ENCODE measurements around the gene PADI1. TPM values are rescaled to one million over a fixed set of nuclear protein-coding genes. Genes with fewer than 3 reads are reported as not detected.

PADI1 gene
- total and polyA plus RNA-seq, 12 donors = 0.06 to 0.10 (median 0.08) TPM; not detected in 9

- intact Hi-C loops (cut with DNase I) = no loop called here
- WGBS, 4 donors = 63 to 73% (median 68%) methylated on average over 13 of the region's 13 CpGs
- Histone ChIP-seq H3K4me3 (no peak overlapping the region), H3K27ac (no peak overlapping the region), H3K36me3 (replicated peaks in 1 of 2) (no peaks in the 10 kb centered on the region), H3K27me3 (peaks cover 25% of the 10 kb centered on the region), H3K4me1 (replicated peaks in 1 of 2) (no peaks in the 10 kb centered on the region), H3K9me3 (replicated peaks in 1 of 3) (no peaks in the 10 kb centered on the region)
- no peak for DNase-seq
- no peak for TF ChIP-seq CTCF (IDR thresholded peaks at IDR 0.05)
- no peak for TF ChIP-seq POLR2A (IDR thresholded peaks at IDR 0.05)
These were observed 8.3 kb downstream of the PADI1 start for GRCh38 chr1:17213148-17213781.

- no peaks in the 10 kb centered on the region for H3K36me3 ChIP-seq (replicated peaks in 1 of 2)
- no peaks in the 10 kb centered on the region for H3K9me3 ChIP-seq (replicated peaks in 1 of 3)
- intact Hi-C loops (cut with DNase I) = no loop called here
- no peak for DNase-seq
- no peaks in the 10 kb centered on the region for H3K4me1 ChIP-seq (replicated peaks in 1 of 2)
- no peak overlapping the region for H3K27ac ChIP-seq
- no peak for TF ChIP-seq POLR2A (IDR thresholded peaks at IDR 0.05)
- TF ChIP-seq CTCF (IDR thresholded peaks at IDR 0.05) = no peak
- 83 to 86% (median 84%) methylated on average over 9 of the region's 9 CpGs for WGBS, 4 donors
- H3K4me3 ChIP-seq = no peak overlapping the region
- peaks cover 25% of the 10 kb centered on the region for H3K27me3 ChIP-seq
These were observed 8.8 kb downstream of the PADI1 start for GRCh38 chr1:17213782-17214148.

GRCh38 chr1:17214876-17215544, 10.1 kb downstream of the PADI1 start:
- intact Hi-C loops (cut with DNase I) = no loop called here
- no peaks in the 10 kb centered on the region for H3K4me1 ChIP-seq (replicated peaks in 1 of 2)
- no peaks in the 10 kb centered on the region for H3K36me3 ChIP-seq (replicated peaks in 1 of 2)
- H3K9me3 ChIP-seq (replicated peaks in 1 of 3) = no peaks in the 10 kb centered on the region
- TF ChIP-seq CTCF (IDR thresholded peaks at IDR 0.05) (no peak), POLR2A (IDR thresholded peaks at IDR 0.05) (no peak)
- no peak overlapping the region for H3K27ac ChIP-seq
- DNase-seq = no peak
- H3K4me3 ChIP-seq = no peak overlapping the region
- WGBS, 4 donors = 83 to 97% (median 85%) methylated on average over 2 to 5 of the region's 5 CpGs
- H3K27me3 ChIP-seq = peaks cover 25% of the 10 kb centered on the region

GRCh38 chr1:17215545-17215890, 10.6 kb downstream of the PADI1 start:
- intact Hi-C loops (cut with DNase I) = no loop called here
- Histone ChIP-seq H3K27ac (no peak overlapping the region), H3K9me3 (replicated peaks in 1 of 3) (no peaks in the 10 kb centered on the region), H3K27me3 (peaks cover 25% of the 10 kb centered on the region), H3K36me3 (replicated peaks in 1 of 2) (no peaks in the 10 kb centered on the region), H3K4me3 (no peak overlapping the region), H3K4me1 (replicated peaks in 1 of 2) (no peaks in the 10 kb centered on the region)
- TF ChIP-seq CTCF (IDR thresholded peaks at IDR 0.05) (no peak), POLR2A (IDR thresholded peaks at IDR 0.05) (no peak)
- 59 to 78% (median 71%) methylated on average over 2 to 6 of the region's 6 CpGs for WGBS, 4 donors
- no peak for DNase-seq

Measured in adrenal gland (tissue), 12 donors.